HepG2 (cell line): ENCODE measurements around the gene ERC1. TPM values are rescaled to one million over a fixed set of nuclear protein-coding genes. Genes with fewer than 3 reads are reported as not detected.

Experiments
- ATAC-seq: fragments of 200-7000 bp; cut with Tn5 transposase; 3 replicates; pipeline ENCODE4 v1.9.1; 2020; ENCODE audit warnings: mild to moderate bottlenecking, moderate library complexity
- BruUV-seq: library from RNA; stranded (reverse); fragments of 400-500 nt; replicated peaks from 2 replicates; lab custom pipeline; 2021; lab: Mats Ljungman, UMichigan
- CTCF ChIA-PET: fragments of 300-600 bp; formaldehyde crosslinking; extraction: SDS; loops from one replicate; lab custom pipeline; 2021; ENCODE audit warnings: low total read pairs, inconsistent platforms, low intra/inter-chr PET ratio; lab: Yijun Ruan, JAX
- POLR2A ChIA-PET: fragments of 350-600 bp; sonication (Branson Sonifier 250); formaldehyde crosslinking; loops from one replicate; lab custom pipeline; 2020; ENCODE audit warnings: antibody characterized with exemption, inconsistent platforms; lab: Yijun Ruan, JAX
- DNase-seq: peaks from one replicate; pipeline ENCODE4 v3.0.0-alpha.2; 2015; ENCODE audit warnings: low spot score
- FAIRE-seq: peaks from 3 replicates; lab custom pipeline; 2011; peaks lifted over from hg19 to GRCh38; lab: Jason Lieb, UNC
- H2AFZ ChIP-seq: one replicate; pipeline ENCODE4 v1.6.1; 2011; ENCODE audit warnings: low read length, inconsistent platforms
- H3K27ac ChIP-seq: fragments of 300-600 bp; 3 replicates; pipeline ENCODE4 v1.8.0; 2011; ENCODE audit warnings: mixed run types, mild to moderate bottlenecking, mixed read lengths, low read length, inconsistent platforms; ENCODE audit not compliant: insufficient read depth; ENCODE audit errors: extremely low read length
- H3K27me3 ChIP-seq, 2 experiments: fragments of 200-600 bp in 1 of 2; 2 replicates in 1 of 2; 3 replicates in 1 of 2; pipeline versions ENCODE4 v1.6.0 to v1.8.0; 2011; ENCODE audit warnings: low read length in 2 of 2, mild to moderate bottlenecking in 2 of 2, moderate library complexity in 2 of 2, inconsistent platforms in 1 of 2; ENCODE audit not compliant: insufficient read depth in 2 of 2, control insufficient read depth in 1 of 2
- H3K36me3 ChIP-seq, 2 experiments: fragments of 200-600 bp in 1 of 2; replicated peaks in 1 of 2; 2 replicates in 1 of 2; 3 replicates in 1 of 2; pipeline versions ENCODE4 v1.5.1 to v1.8.0; 2011; ENCODE audit warnings: low read length in 2 of 2, inconsistent platforms in 1 of 2; ENCODE audit not compliant: insufficient read depth in 2 of 2, control insufficient read depth in 1 of 2
- H3K4me1 ChIP-seq: 2 replicates; pipeline ENCODE4 v1.5.1; 2012; ENCODE audit warnings: low read length, inconsistent platforms; ENCODE audit not compliant: insufficient read depth
- H3K4me2 ChIP-seq: 2 replicates; pipeline ENCODE4 v1.6.0; 2011; ENCODE audit warnings: low read depth, low read length, inconsistent platforms
- H3K4me3 ChIP-seq, 3 experiments: fragments of 200-600 bp in 1 of 3; sonication (generic), shearing (Covaris generic) in 1 of 3; replicated peaks in 1 of 3; 2 replicates each; pipeline ENCODE4 v1.5.1; 2011 to 2016; ENCODE audit warnings: low read length in 3 of 3, inconsistent platforms in 2 of 3, low read depth in 2 of 3, mild to moderate bottlenecking in 2 of 3, control low read depth in 1 of 3, mixed read lengths in 1 of 3; ENCODE audit not compliant: insufficient read depth in 1 of 3
- H3K79me2 ChIP-seq: one replicate; pipeline ENCODE4 v1.6.1; 2011; ENCODE audit warnings: low read length, inconsistent platforms; ENCODE audit not compliant: insufficient read depth
- H3K9ac ChIP-seq: 2 replicates; pipeline ENCODE4 v1.6.0; 2011; ENCODE audit warnings: mild to moderate bottlenecking, low read depth, low read length, inconsistent platforms; ENCODE audit not compliant: insufficient read depth
- H3K9me3 ChIP-seq: 2 replicates; pipeline ENCODE4 v1.5.1; 2012; ENCODE audit warnings: mild to moderate bottlenecking, low read length
- H4K20me1 ChIP-seq: 2 replicates; pipeline ENCODE4 v1.6.0; 2011; ENCODE audit warnings: inconsistent platforms, mild to moderate bottlenecking, low read length, moderate library complexity; ENCODE audit not compliant: insufficient read depth
- CAMTA2 ChIP-seq: sonication (generic); formaldehyde crosslinking; IDR thresholded peaks from 2 replicates; pipeline ENCODE4 v1.4.0; 2020; ENCODE audit warnings: mild to moderate bottlenecking, missing genetic modification reagents, borderline replicate concordance
- CHCHD3 ChIP-seq: sonication (generic); formaldehyde crosslinking; IDR thresholded peaks from 2 replicates; pipeline ENCODE4 v1.8.0; 2022; ENCODE audit warnings: mild to moderate bottlenecking, missing genetic modification reagents, moderate library complexity
- DNMT3B ChIP-seq: conservative IDR thresholded peaks from 2 replicates; pipeline ENCODE4 v1.6.1; 2016; ENCODE audit warnings: missing biosample characterization, control low read depth
- HES4 ChIP-seq: sonication (generic); formaldehyde crosslinking; IDR thresholded peaks from 2 replicates; pipeline ENCODE4 v1.9.0; 2021; ENCODE audit warnings: mild to moderate bottlenecking, missing genetic modification reagents, borderline replicate concordance
- MTF2 ChIP-seq: sonication (generic); formaldehyde crosslinking; IDR thresholded peaks from 2 replicates; pipeline ENCODE4 v1.5.0; 2020; ENCODE audit warnings: missing genetic modification reagents, borderline replicate concordance
- NONO ChIP-seq, 2 experiments: fragments of 450-650 bp in 1 of 2; sonication (generic) in 1 of 2; formaldehyde crosslinking in 1 of 2; IDR thresholded peaks in 1 of 2; conservative IDR thresholded peaks in 1 of 2; 2 replicates each; pipeline versions ENCODE4 v1.6.1 to v1.8.0; 2017 to 2022; ENCODE audit warnings: mild to moderate bottlenecking in 1 of 2, missing genetic modification reagents in 1 of 2, moderate library complexity in 1 of 2
- RAD21 ChIP-seq: fragments of 450-650 bp; formaldehyde crosslinking; IDR thresholded peaks from 2 replicates; pipeline ENCODE4 v1.5.0; 2020; ENCODE audit warnings: mild to moderate bottlenecking
- SALL2 ChIP-seq: sonication (generic); formaldehyde crosslinking; IDR thresholded peaks from 2 replicates; pipeline ENCODE4 v1.8.1; 2023; ENCODE audit warnings: mild to moderate bottlenecking, missing genetic modification reagents, inconsistent platforms
- SCMH1 ChIP-seq: sonication (generic); formaldehyde crosslinking; IDR thresholded peaks from 2 replicates; pipeline ENCODE4 v1.9.0; 2021; ENCODE audit warnings: missing genetic modification reagents, mild to moderate bottlenecking, borderline replicate concordance
- SMARCE1 ChIP-seq: fragments of 450-650 bp; IDR thresholded peaks from 2 replicates; pipeline ENCODE4 v1.6.1; 2017; ENCODE audit warnings: borderline replicate concordance
- STAG1 ChIP-seq: sonication (generic); formaldehyde crosslinking; IDR thresholded peaks from 2 replicates; pipeline ENCODE4 v1.4.0; 2020; ENCODE audit warnings: missing genetic modification reagents
- TBP ChIP-seq: sonication (generic); formaldehyde crosslinking; IDR thresholded peaks from 2 replicates; pipeline ENCODE4 v1.5.0; 2020; ENCODE audit warnings: missing genetic modification reagents
- TOPORS ChIP-seq: sonication (generic); formaldehyde crosslinking; IDR thresholded peaks from 2 replicates; pipeline ENCODE4 v1.8.0; 2023; ENCODE audit warnings: mild to moderate bottlenecking, missing genetic modification reagents
- ZBTB21 ChIP-seq: sonication (generic); formaldehyde crosslinking; IDR thresholded peaks from 2 replicates; pipeline ENCODE4 v1.4.0; 2020; ENCODE audit warnings: missing genetic modification reagents
- ZC3H13 ChIP-seq: sonication (generic); formaldehyde crosslinking; IDR thresholded peaks from 2 replicates; pipeline ENCODE4 v1.8.1; 2023; ENCODE audit warnings: mild to moderate bottlenecking, missing genetic modification reagents, moderate library complexity
- ZMYM3 ChIP-seq: sonication (generic); formaldehyde crosslinking; IDR thresholded peaks from 2 replicates; pipeline ENCODE4 v1.5.1; 2020; ENCODE audit warnings: mild to moderate bottlenecking, missing genetic modification reagents
- ZNF30 ChIP-seq: sonication (generic); formaldehyde crosslinking; IDR thresholded peaks from 2 replicates; pipeline ENCODE4 v1.5.0; 2020; ENCODE audit warnings: mild to moderate bottlenecking, missing genetic modification reagents
- ZNF670 ChIP-seq: sonication (generic); formaldehyde crosslinking; IDR thresholded peaks from 2 replicates; pipeline ENCODE4 v1.8.0; 2022; ENCODE audit warnings: mild to moderate bottlenecking, missing genetic modification reagents, borderline replicate concordance
- ZNF761 ChIP-seq: sonication (generic); formaldehyde crosslinking; conservative IDR thresholded peaks from 2 replicates; pipeline ENCODE4 v1.4.0; 2020; ENCODE audit warnings: mild to moderate bottlenecking, missing genetic modification reagents
- WGBS: methylation state at CpG from one replicate; pipeline ENCODE4 v1.1.6; 2017; ENCODE audit warnings: low lambda C conversion rate; 5-methylcytosine and 5-hydroxymethylcytosine counted together
- in situ Hi-C: cut with HindIII; loops from 2 replicates; pipeline ENCODE4 v1.10.0; 2017; ENCODE audit warnings: low pct_unique_long_range_greater_than_20kb; ENCODE audit not compliant: extremely low pct_ligation_motif_present
- intact Hi-C: fragments of 100-400 bp; cut with micrococcal nuclease; formaldehyde crosslinking; loops from one replicate; pipeline ENCODE4 v1.10.0; 2022; ENCODE audit not compliant: unreplicated experiment
- polyA plus RNA-seq, 8 experiments: library from polyadenylated mRNA; depleted of rRNA in 3 of 8; stranded (reverse) in 7 of 8; unstranded in 1 of 8; fragments of >200 nt; fragmentation: Illumina TruSeq in 4 of 8; extraction: Trizol in 4 of 8; gene quantifications; 2 replicates each; pipeline versions ENCODE4 v1.2.1 to v1.2.3, GENCODE V29; 2011 to 2016; ENCODE audit warnings: low read depth in 4 of 8, missing spikeins in 1 of 8, mixed read lengths in 1 of 8; ENCODE audit not compliant: insufficient read depth in 1 of 8
- total RNA-seq, 5 experiments: library from RNA; depleted of rRNA; stranded (reverse); fragments of >200 nt; fragmentation: Illumina TruSeq; extraction: Trizol; gene quantifications; 2 replicates each; pipeline ENCODE4 v1.2.3, GENCODE V29; 2016; ENCODE audit warnings: low read depth in 1 of 5

Gene ERC1
- total and polyA plus RNA-seq, 2 of the 13 experiments (the other 11 are each of a cell fraction or from before 2014, with no cell fraction given): 6.1 to 12.4 TPM

GRCh38 chr12:1494856-1495255 lies 503.8 kb downstream of the ERC1 start:
- TF ChIP-seq NONO (IDR thresholded peaks at IDR 0.05) (no peak), NONO (CRISPR knock-in tag; conservative IDR thresholded peaks at IDR 0.05) (no peak), TOPORS (no peak), HES4 (CRISPR knock-in tag) (no peak), ZMYM3 (no peak), CAMTA2 (no peak), SCMH1 (no peak), ZNF761 (no peak), TBP (CRISPR knock-in tag) (no peak), SALL2 (CRISPR knock-in tag) (no peak), ZNF30 (CRISPR knock-in tag) (no peak), ZNF670 (CRISPR knock-in tag) (no peak), RAD21 (CRISPR knock-in tag) (no peak), ZC3H13 (CRISPR knock-in tag) (no peak), DNMT3B (CRISPR knock-in tag) (no peak), MTF2 (CRISPR knock-in tag) (no peak), SMARCE1 (no peak), CHCHD3 (CRISPR knock-in tag) (no peak), ZBTB21 (CRISPR knock-in tag) (no peak), STAG1 (CRISPR knock-in tag) (no peak)
- Histone ChIP-seq H4K20me1 (no peaks in the 10 kb centered on the region; the same call in 1 of the 2 replicates), H3K36me3 (peaks cover 3 to 25% of the 10 kb centered on the region in 2 experiments; a peak in 3 of 5 replicates), H3K79me2 (no peaks in the 10 kb centered on the region), H3K4me3 (no peak overlapping the region), H3K9ac (no peak overlapping the region), H3K4me2 (no peak overlapping the region), H3K27ac (no peak overlapping the region), H3K27me3 (no peaks in the 10 kb centered on the region), H3K9me3 (no peaks in the 10 kb centered on the region), H2AFZ (no peak overlapping the region), H3K4me1 (no peaks in the 10 kb centered on the region)
- no peak for ATAC-seq
- POLR2A ChIA-PET: no interaction called here
- in situ Hi-C loops: no loop called here
- CTCF ChIA-PET: no interaction called here
- intact Hi-C loops: no loop called here
- no peak for DNase-seq
- BruUV-seq: no TSS peak
- FAIRE-seq: no peak
- WGBS: 88% methylated on average over 4 of the region's 7 CpGs
